Hematopoietic multipotent progenitor cell treated with erythropoietin and hydrocortisone succinate and interleukin-3 and kit ligand, for 8 days (in vitro differentiated cells): Measurements from ENCODE around the gene ODAPH.
"Not testable (repeated sequence)": the region's sequence is repeated elsewhere in the genome, so short reads cannot be mapped to it uniquely, and the experiment has no call there.

Source experiments
- DNase-seq: peaks from one replicate; pipeline ENCODE4 v3.0.0-alpha.2; 2015

ODAPH gene, protein sequence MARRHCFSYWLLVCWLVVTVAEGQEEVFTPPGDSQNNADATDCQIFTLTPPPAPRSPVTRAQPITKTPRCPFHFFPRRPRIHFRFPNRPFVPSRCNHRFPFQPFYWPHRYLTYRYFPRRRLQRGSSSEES

DNA sequence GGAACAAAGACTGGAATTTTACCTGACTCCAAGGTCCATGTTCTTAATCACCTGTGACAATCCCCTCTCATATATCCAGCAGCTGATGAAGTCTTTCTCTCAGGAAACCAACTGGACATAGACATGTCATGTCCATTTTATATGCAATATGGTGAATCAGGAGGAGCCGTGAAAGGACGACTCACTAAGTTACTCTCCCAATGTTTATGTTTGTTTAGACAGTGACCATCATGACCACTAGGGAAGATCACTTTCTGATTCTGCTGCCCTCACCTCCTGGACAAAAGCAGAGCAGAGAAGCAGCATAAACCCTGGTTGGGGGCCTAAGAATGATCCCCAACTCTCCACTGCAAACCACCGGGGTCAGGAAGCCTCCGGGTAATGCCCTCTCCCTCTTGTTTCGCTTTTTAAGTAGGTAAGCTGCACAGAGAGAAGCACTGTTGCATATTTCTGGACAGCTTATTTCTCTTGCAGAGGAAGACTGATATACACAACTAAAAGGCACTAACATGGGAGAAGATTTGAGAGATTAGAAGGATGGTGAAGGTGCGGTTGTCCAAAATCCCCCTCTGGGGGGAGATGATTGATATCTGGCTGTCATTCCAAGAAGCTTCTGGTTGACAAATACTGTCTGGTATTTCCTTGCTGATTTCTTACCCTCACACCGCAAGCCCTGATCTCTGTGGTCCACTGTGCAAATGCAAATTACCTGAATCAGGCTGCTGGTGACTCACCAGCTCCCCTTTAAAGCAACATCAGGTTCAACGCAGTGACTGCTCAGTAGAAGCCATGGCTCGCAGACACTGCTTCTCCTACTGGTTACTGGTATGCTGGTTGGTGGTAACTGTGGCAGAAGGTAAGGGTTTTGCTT lies at the start of gene ODAPH:
Gene ODAPH, plus strand, starts transcription at position 773 of the 871 bp plus-strand sequence. Its CDS starts 17 bp downstream, at position 790.
- DNase-seq = no peak

GRCh38 chr4:75509592-75509991 lies 46.3 kb upstream of the ODAPH start:
- DNase-seq = peak; percentile 11

DNA sequence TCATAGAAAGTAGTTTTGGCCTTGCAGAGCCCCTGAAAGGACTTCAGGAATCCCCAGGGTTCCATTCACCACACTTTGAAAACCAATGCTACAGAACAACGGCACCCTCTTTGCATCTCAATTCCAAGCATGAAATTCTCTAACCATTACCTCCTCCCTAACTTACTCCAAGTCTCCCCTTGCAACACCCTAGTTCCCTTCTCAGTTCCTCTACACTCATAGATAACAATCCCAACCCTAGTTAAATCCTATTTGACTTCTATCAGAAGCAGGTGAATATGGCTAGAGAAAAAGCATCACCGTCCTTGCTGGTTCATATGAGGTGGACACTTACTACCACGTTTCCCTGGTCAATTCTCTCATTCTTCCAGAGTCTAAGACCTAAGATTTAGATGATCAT lies 44.0 kb upstream of the ODAPH start:
- DNase-seq = peak; percentile 10

GRCh38 chr4:75512386-75513211 lies 43.3 kb upstream of the ODAPH start:
- peak; percentile 81 for DNase-seq

GRCh38 chr4:75513526-75514130 lies 42.2 kb upstream of the ODAPH start:
- DNase-seq = no peak

DNA sequence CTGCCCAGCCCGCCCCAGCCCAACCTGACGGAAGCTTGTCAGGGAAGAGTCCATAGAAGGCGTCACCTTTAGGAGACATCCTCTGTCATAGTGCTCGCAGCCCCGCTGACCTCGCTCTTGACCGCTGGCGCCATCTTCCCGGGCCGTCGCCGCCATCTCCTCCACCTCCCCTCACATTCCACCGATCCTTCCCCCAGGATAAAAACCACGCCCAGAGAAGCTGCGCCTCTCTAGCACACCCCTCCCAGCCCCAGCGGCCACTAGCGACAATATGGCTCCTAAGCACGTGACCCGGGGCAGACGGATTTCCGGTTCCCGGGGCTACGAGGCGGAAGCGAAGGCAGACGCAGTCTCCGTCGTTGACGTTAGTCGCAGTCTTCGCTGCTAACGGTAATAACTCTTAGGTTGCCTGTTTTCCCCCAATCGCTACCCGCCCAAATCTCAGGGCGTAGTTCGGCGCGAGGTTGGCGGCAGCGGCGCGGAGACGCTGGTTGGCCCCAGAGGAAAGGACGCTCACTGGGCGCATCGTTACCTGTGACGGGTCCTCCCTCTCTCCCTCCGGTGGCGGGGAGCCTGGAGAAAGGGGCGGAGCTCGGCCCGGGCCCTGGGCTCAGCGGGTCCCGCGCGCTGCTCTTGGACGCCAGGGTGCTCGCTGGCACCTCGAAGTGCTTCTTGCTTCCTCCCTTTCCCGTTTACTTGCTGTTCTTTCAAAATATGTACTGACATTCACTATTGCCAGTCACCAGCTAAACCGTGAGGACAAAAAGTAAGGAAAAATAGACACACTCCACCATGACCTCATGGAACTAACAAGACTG lies 41.5 kb upstream of the ODAPH start, which contains the start of the genes RCHY1 and THAP6:
Gene RCHY1, minus strand, starts transcription at position 273 of the 818 bp plus-strand sequence. Its CDS starts 117 bp downstream, at position 156.
Gene THAP6, plus strand, starts transcription at position 343 of the 818 bp plus-strand sequence. CDS start 980 bp downstream, outside the sequence.
- DNase-seq = peak; percentile 97

- DNase-seq = peak; percentile 9
Measured at GRCh38 chr4:75514949-75515612, 40.8 kb upstream of the ODAPH start.

- no peak for DNase-seq
Measured at GRCh38 chr4:75516144-75516543, 39.7 kb upstream of the ODAPH start.

GRCh38 chr4:75519452-75519851 lies 36.4 kb upstream of the ODAPH start:
- DNase-seq = not testable (repeated sequence)

DNA sequence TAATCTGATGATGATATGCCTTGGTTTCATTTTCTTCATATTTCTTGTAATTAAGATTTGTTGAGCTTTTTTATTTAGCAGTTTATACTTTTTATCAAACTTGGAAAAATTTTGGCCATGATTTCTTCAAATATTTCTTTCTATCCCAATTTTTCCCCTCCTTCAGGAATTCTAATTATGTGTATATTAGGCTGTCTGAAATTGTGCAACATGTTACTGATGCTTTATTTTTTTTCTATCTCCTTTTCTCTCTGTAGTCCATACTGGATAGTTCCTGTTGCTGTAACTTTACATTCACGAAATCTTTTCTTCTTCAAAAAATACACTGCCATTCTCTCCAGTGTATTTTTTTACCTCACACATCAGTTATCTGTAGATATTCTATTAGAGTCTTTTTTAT lies 30.8 kb upstream of the ODAPH start:
- no peak for DNase-seq

DNA sequence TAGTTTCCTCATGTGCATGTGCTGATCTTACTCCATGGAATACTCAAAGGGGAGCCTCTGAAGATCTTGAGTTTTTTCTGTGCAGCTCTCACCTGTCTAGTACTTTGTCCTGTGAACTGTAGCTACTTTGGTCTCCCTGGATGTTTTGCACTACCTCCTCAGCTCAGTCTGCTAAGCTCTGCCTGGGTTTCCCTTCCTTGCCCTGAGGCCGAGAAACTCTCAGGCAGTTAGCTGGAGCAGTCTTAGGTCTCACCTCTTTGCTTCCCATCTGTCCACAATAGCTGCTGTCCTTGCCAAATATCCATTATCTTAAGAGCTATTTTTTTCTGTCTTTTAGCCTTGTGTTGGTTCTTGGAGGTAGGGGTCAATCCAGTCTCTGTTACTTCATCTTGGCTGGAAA lies 30.0 kb upstream of the ODAPH start:
- DNase-seq = no peak

- no peak for DNase-seq
Measured at GRCh38 chr4:75527482-75527881, 28.4 kb upstream of the ODAPH start.

DNA sequence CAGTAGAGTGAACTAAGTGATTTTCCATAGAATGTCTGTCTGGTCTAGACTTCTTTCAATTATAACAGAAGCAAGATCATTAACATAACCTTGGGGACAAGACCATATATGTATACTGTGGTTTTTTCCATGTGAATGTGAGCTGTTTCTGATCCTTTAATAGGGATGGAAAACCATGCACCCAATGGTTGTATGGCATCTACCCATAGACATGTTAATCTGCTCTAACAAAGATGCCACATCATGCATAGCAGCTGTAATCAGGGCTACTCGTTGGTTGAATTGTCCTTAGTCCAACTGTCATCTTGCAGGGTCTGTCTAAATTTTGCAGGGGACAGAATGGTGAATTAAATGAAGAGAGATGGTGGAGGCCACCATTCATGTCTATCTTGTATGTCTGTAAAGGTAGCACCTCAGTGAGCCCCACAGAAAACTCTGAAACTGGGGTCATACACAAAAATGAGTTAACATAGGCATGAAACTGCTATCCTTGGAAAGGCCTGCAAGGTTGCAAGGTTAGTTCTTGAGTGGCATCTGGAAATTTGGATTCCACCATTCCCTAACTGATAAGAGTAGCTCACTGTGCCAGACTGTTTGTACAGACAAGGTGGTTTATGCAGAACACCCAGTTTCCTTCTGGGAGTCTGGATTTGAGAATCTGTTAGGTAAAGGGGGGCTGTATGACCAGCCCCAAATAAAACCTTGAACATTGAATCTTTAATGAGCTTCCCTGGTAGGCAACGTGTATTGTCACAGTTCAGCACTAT lies 25.1 kb upstream of the ODAPH start:
- DNase-seq = no peak

DNA sequence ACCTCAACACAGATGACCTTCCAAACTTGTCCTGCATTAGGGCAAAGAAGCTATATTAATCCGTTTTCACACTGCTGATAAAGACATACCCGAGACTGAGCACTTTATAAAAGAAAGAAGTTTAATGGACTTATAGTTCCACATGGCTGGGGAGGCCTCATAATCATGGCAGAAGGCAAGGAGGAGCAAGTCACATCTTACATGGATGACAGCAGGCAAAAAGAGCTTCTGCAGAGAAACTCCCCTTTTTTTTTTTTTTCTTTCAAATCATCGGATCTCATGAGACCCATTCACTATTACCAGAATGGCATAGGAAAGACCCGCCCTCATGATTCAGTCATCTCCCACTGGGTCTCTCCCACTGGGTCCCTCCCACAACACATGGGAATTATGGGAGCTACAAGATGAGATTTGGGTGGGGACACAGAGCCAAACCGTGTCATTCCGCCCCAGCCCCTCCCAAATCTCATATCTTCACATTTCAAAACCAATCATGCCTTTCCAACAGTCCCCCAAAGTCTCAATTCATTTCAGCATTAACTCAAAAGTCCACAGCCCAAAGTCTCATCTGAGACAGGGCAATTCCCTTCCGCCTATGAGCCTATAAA lies 24.2 kb upstream of the ODAPH start:
- DNase-seq = not testable (repeated sequence)

DNA sequence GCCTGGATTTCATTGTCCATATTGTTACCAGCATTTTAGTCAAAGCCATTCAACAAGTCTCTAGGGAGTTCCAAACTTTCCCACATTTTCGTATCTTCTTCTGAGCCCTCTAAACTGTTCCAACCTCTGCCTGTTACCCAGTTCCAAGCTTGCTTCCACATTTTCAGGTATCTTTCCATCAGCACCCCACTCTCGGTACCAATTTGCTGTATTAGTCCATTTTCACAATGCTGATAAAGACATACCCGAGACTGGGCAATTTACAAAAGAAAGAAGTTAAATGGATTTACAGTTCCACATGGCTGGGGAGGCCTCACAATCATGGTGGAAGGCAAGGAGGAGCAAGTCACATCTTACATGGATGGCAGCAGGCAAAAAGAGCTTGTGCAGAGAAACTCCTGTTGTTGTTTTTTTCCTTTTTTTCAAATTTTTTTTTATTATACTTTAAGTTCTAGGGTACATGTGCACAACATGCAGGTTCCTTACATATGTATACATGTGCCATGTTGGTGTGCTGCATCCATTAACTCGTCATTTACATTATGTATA lies 22.5 kb upstream of the ODAPH start:
- DNase-seq = not testable (repeated sequence)

GRCh38 chr4:75533926-75534325 lies 21.9 kb upstream of the ODAPH start:
- not testable (repeated sequence) for DNase-seq

- not testable (repeated sequence) for DNase-seq
Measured at GRCh38 chr4:75537308-75537707, 18.6 kb upstream of the ODAPH start.

DNA sequence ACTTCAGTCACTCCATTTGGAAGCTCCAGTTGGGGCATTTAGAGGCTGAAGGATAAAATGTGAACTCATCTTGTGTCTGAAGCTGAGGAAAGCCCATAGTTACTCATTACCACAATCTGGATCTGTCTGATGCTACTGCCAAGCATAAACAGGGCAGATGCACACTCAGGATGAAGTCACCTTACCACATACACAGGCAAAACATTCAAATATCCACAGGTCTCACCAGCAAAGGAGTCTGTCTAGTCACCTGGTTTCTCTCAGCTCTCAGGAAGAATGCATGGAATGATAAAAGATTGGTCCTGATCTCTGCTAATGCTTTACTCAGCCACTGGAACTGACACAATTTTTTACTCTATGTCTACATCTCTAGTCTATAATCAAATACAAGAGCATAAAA lies 13.0 kb upstream of the ODAPH start:
- no peak for DNase-seq

DNA sequence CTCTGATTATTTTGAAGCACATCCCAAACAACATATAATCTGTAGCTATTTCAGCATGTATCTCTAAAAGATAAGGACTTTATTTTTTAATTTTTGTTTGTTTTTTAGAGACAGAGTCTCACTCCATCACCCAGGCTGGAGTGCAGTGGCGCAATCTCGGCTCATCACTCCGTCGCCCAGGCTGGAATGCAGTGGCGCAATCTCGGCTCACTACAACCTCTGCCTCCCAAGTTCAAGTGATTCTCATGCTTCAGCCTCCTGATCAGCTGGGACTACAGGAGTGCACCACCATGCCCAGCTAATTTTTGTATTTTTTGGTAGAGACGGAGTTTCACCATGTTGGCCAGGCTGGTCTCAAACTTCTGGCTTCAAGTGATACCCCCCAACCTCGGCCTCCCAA lies 11.6 kb upstream of the ODAPH start:
- not testable (repeated sequence) for DNase-seq

- DNase-seq = no peak
Measured at GRCh38 chr4:75544870-75545269, 11.0 kb upstream of the ODAPH start.
